COLO668 (cell line): ENCODE results near the gene MYO7B.

Experiments used
- DNase-seq: peaks from one replicate; lab custom pipeline; 2025; ENCODE audit not compliant: unreplicated experiment; lab: John Stamatoyannopoulos, UW

Gene MYO7B

GRCh38 chr2:127586136-127586535 is 50.7 kb downstream of the MYO7B start:
- DNase-seq, result no peak

GRCh38 chr2:127586746-127587295 is 51.3 kb downstream of the MYO7B start:
- no peak for DNase-seq

GRCh38 chr2:127588241-127588640 is 52.8 kb downstream of the MYO7B start:
- DNase-seq, result no peak

- DNase-seq, result no peak
Observed at GRCh38 chr2:127589358-127589757, 53.9 kb downstream of the MYO7B start.

- DNase-seq, result no peak
Observed at GRCh38 chr2:127589841-127590240, 54.4 kb downstream of the MYO7B start.

GRCh38 chr2:127590386-127591190 is 55.1 kb downstream of the MYO7B start:
- DNase-seq, result no peak

- DNase-seq, result peak; percentile 55
Observed at GRCh38 chr2:127591221-127591923, 55.9 kb downstream of the MYO7B start.

- no peak for DNase-seq
Observed at GRCh38 chr2:127592761-127593227, 57.3 kb downstream of the MYO7B start.

GRCh38 chr2:127593228-127594115 is 58.0 kb downstream of the MYO7B start:
- DNase-seq, result no peak

- DNase-seq, result no peak
Observed at GRCh38 chr2:127594116-127594591, 58.7 kb downstream of the MYO7B start.

- no peak for DNase-seq
Observed at GRCh38 chr2:127596311-127597045, 61.0 kb downstream of the MYO7B start.

GRCh38 chr2:127597046-127597983 is 61.8 kb downstream of the MYO7B start:
- no peak for DNase-seq

- no peak for DNase-seq
Observed at GRCh38 chr2:127597984-127598380, 62.5 kb downstream of the MYO7B start.

GRCh38 chr2:127598711-127599110 is 63.2 kb downstream of the MYO7B start:
- no peak for DNase-seq

GRCh38 chr2:127599211-127599610 is 63.7 kb downstream of the MYO7B start:
- no peak for DNase-seq

- no peak for DNase-seq
Observed at GRCh38 chr2:127604986-127605385, 69.5 kb downstream of the MYO7B start.

GRCh38 chr2:127605691-127606263 is 70.3 kb downstream of the MYO7B start:
- no peak for DNase-seq

- DNase-seq, result no peak
Observed at GRCh38 chr2:127606625-127607398, 71.3 kb downstream of the MYO7B start.
